GM19452 (cell line): ENCODE data around the gene SNED1.

Experiments used
- ATAC-seq: cut with Tn5 transposase; IDR thresholded peaks from one replicate; pipeline ENCODE4 v1.9.1; 2021; ENCODE audit not compliant: unreplicated experiment

The SNED1 gene

GRCh38 chr2:241123816-241124536 lies 125.6 kb downstream of the SNED1 start:
- no peak for ATAC-seq

GRCh38 chr2:241125626-241126025 lies 127.2 kb downstream of the SNED1 start:
- no peak for ATAC-seq

GRCh38 chr2:241126201-241126611 lies 127.8 kb downstream of the SNED1 start:
- no peak for ATAC-seq

- ATAC-seq: no peak
Observed at GRCh38 chr2:241126771-241127202, 128.4 kb downstream of the SNED1 start.

- ATAC-seq: no peak
Observed at GRCh38 chr2:241128266-241128665, 129.8 kb downstream of the SNED1 start.

GRCh38 chr2:241129086-241129871 lies 130.9 kb downstream of the SNED1 start:
- ATAC-seq: no peak

GRCh38 chr2:241130316-241130715 lies 131.9 kb downstream of the SNED1 start:
- no peak for ATAC-seq

GRCh38 chr2:241131531-241131930 lies 133.1 kb downstream of the SNED1 start:
- no peak for ATAC-seq

- no peak for ATAC-seq
Observed at GRCh38 chr2:241132538-241133435, 134.4 kb downstream of the SNED1 start.

GRCh38 chr2:241133436-241133820 lies 135.0 kb downstream of the SNED1 start:
- no peak for ATAC-seq

- ATAC-seq: no peak
Observed at GRCh38 chr2:241134711-241135110, 136.3 kb downstream of the SNED1 start.

GRCh38 chr2:241135737-241136136 lies 137.3 kb downstream of the SNED1 start:
- ATAC-seq: no peak

GRCh38 chr2:241136191-241136590 lies 137.8 kb downstream of the SNED1 start:
- no peak for ATAC-seq

GRCh38 chr2:241136661-241137260 lies 138.3 kb downstream of the SNED1 start:
- no peak for ATAC-seq

GRCh38 chr2:241137276-241138190 lies 139.1 kb downstream of the SNED1 start:
- no peak for ATAC-seq

- no peak for ATAC-seq
Observed at GRCh38 chr2:241138471-241138870, 140.1 kb downstream of the SNED1 start.

GRCh38 chr2:241139531-241140444 lies 141.4 kb downstream of the SNED1 start:
- ATAC-seq: no peak

GRCh38 chr2:241140445-241140840 lies 142.0 kb downstream of the SNED1 start:
- ATAC-seq: no peak
